Right lobe of liver (tissue), 6 donors: ENCODE measurements around the gene CER1. TPM values are rescaled to one million over a fixed set of nuclear protein-coding genes. Genes with fewer than 3 reads are reported as not detected.

Source experiments
- ATAC-seq, 4 donors: fragments of 200-7000 bp; cut with Tn5 transposase; one replicate each; pipeline ENCODE4 v1.9.1; 2020; ENCODE audit warnings: mild to moderate bottlenecking in 4 of 4, moderate library complexity in 4 of 4
- DNase-seq, 3 donors: peaks; one replicate each; pipeline ENCODE4 v3.0.0-alpha.2; 2020
- H3K27ac ChIP-seq, 3 donors: fragments of 200-600 bp; one replicate each; pipeline ENCODE4 v1.8.0; 2022
- H3K27me3 ChIP-seq, 2 donors: fragments of 200-600 bp; one replicate each; pipeline ENCODE4 v1.8.0; 2022
- H3K36me3 ChIP-seq, 4 donors: fragments of 200-600 bp; sonication (generic) in 1 of 4; one replicate each; pipeline versions ENCODE4 v1.5.1 to v1.8.0; 2017 to 2022; ENCODE audit warnings: control low read depth in 1 of 4
- H3K4me1 ChIP-seq, 4 donors: fragments of 200-600 bp; sonication (generic) in 1 of 4; one replicate each; pipeline versions ENCODE4 v1.5.1 to v1.8.0; 2017 to 2022; ENCODE audit warnings: control low read depth in 1 of 4
- H3K4me3 ChIP-seq, 3 donors: fragments of 200-600 bp; one replicate each; pipeline ENCODE4 v1.8.0; 2022
- H3K9me3 ChIP-seq, 4 donors: fragments of 200-600 bp; sonication (generic) in 1 of 4; one replicate each; pipeline versions ENCODE4 v1.5.1 to v1.8.0; 2017 to 2022; ENCODE audit warnings: control low read depth in 1 of 4
- POLR2A ChIP-seq: fragments of 450-650 bp; IDR thresholded peaks from one replicate; pipeline ENCODE4 v1.6.1; 2017; ENCODE audit warnings: antibody characterized with exemption, mild to moderate bottlenecking
- WGBS: methylation state at CpG from one replicate; pipeline ENCODE4 v1.1.6; 2018; ENCODE audit warnings: low coverage, low lambda C conversion rate; ENCODE audit not compliant: insufficient coverage; ENCODE audit errors: missing lambda C conversion rate; 5-methylcytosine and 5-hydroxymethylcytosine counted together
- intact Hi-C, 2 donors: fragments of 100-400 bp; cut with DNase I; formaldehyde crosslinking; loops; one replicate each; pipeline versions ENCODE4 v1.11.2 to v1.14.1; 2022
- total RNA-seq, 6 experiments: library from RNA; depleted of rRNA in 2 of 6; stranded (reverse); fragments of >200 nt in 2 of 6; fragmentation: NEBNext Ultra II Directional in 3 of 6; extraction: Animal tissue kit (Norgen Biotek cat#: 25700) in 3 of 6; gene quantifications; one replicate each; pipeline versions ENCODE4 v1.1.0 to v1.2.4, GENCODE V29; 2016 to 2023
- TF ChIP-seq, protein P1 (sequence below), 4 donors: fragments of 200-600 bp in 3 of 4; fragments of 450-650 bp in 1 of 4; IDR thresholded peaks; one replicate each; pipeline versions ENCODE4 v1.5.1 to v1.8.0; 2016 to 2022; ENCODE audit warnings: antibody characterized with exemption in 4 of 4, mild to moderate bottlenecking in 2 of 4
- donor health status: DM: no; HTN: yes; CAD: no.
- donor health status: DM: no; HTN: no; CAD: no.
- donor health status: DM: no; HTN: no; CAD: no.
- donor health status: DM: no; HTN: yes; CAD: no.
- donor health status: DM: no; HTN: yes; CAD: no.

Gene CER1
- total RNA-seq, 6 experiments from 2014 or later: not detected

DNA sequence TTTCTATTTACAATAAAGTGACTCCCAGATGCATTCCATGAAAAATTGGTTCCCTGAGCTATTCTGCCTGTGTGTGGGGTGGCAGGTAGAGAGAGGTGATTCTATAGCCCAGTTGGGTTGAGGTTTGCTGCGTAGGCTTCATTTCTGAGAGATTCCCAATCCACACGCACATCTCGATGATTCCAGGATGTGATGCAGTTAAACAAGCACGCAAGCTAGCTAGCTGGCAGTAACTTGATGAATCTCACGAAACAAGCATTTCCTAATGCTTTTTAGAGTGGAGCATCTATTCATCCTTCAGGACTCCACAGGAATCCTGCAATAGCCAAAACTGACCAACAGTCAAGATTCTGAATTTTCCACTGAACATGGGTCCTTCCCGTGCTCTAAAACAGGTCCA is 43.8 kb upstream of the CER1 start:
- TF ChIP-seq, protein P1, sequence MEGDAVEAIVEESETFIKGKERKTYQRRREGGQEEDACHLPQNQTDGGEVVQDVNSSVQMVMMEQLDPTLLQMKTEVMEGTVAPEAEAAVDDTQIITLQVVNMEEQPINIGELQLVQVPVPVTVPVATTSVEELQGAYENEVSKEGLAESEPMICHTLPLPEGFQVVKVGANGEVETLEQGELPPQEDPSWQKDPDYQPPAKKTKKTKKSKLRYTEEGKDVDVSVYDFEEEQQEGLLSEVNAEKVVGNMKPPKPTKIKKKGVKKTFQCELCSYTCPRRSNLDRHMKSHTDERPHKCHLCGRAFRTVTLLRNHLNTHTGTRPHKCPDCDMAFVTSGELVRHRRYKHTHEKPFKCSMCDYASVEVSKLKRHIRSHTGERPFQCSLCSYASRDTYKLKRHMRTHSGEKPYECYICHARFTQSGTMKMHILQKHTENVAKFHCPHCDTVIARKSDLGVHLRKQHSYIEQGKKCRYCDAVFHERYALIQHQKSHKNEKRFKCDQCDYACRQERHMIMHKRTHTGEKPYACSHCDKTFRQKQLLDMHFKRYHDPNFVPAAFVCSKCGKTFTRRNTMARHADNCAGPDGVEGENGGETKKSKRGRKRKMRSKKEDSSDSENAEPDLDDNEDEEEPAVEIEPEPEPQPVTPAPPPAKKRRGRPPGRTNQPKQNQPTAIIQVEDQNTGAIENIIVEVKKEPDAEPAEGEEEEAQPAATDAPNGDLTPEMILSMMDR (IDR thresholded peaks at IDR 0.05): no peak
- no peak for TF ChIP-seq POLR2A
- ATAC-seq (no peak), DNase-seq (no peak)
- no peak overlapping the region for H3K4me3 ChIP-seq
- no peaks in the 10 kb centered on the region for H3K36me3 ChIP-seq
- intact Hi-C loops: loop anchor here (5.0 to 10.0 kb wide), 2 partner anchors 151 to 299 kb away; no protein-coding TSS in a partner anchor
- H3K4me1 ChIP-seq: no peaks in the 10 kb centered on the region
- H3K27me3 ChIP-seq: no peaks in the 10 kb centered on the region
- no peaks in the 10 kb centered on the region for H3K9me3 ChIP-seq
- no peak overlapping the region for H3K27ac ChIP-seq
- 53% methylated on average over 5 of the region's 6 CpGs for WGBS

GRCh38 chr9:14761584-14761983 is 39.1 kb upstream of the CER1 start:
- Histone ChIP-seq H3K4me3 (no peak overlapping the region), H3K27me3 (no peaks in the 10 kb centered on the region), H3K27ac (no peak overlapping the region), H3K9me3 (no peaks in the 10 kb centered on the region), H3K36me3 (no peaks in the 10 kb centered on the region), H3K4me1 (no peaks in the 10 kb centered on the region)
- TF ChIP-seq POLR2A: no peak
- TF ChIP-seq, protein P1 (IDR thresholded peaks at IDR 0.05): no peak
- intact Hi-C loops: loop anchor here in 1 of 2 donors (10.0 kb wide), 1 partner anchor 147 kb away; no protein-coding TSS in a partner anchor
- WGBS: 33% methylated on average over 2 of the region's 2 CpGs
- no peak for DNase-seq
- no peak for ATAC-seq

GRCh38 chr9:14760060-14760459 is 37.5 kb upstream of the CER1 start:
- Histone ChIP-seq H3K27me3 (no peaks in the 10 kb centered on the region), H3K27ac (no peak overlapping the region), H3K4me3 (no peak overlapping the region), H3K4me1 (no peaks in the 10 kb centered on the region), H3K36me3 (no peaks in the 10 kb centered on the region), H3K9me3 (no peaks in the 10 kb centered on the region)
- TF ChIP-seq, protein P1 (IDR thresholded peaks at IDR 0.05): no peak
- TF ChIP-seq POLR2A: no peak
- ATAC-seq: peak in 1 of 4 donors; percentile 65
- no peak for DNase-seq
- WGBS: 0% methylated on average over 1 of the region's 1 CpG
- intact Hi-C loops: loop anchor here in 1 of 2 donors (10.0 kb wide), 1 partner anchor 145 kb away; no protein-coding TSS in a partner anchor

DNA sequence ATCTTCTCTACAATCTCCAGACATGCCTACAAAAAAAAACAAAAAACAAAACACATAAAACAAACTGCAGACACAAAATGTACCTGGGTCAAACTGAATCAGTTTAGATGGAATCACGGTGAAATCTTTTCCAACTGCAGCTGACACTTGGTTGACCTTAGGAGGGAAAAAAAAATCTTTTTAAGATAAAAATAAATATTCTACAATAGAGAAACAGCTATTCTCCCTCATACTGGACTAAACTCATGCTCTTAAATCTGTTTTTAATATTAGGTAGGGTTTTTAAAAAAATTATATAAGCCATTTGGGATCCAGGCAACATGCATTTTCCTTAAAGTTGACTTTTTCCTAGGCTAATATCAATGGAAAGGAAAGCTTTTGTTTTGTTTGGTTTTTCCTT is 33.8 kb upstream of the CER1 start:
- no peak overlapping the region for H3K27ac ChIP-seq
- no peak overlapping the region for H3K4me3 ChIP-seq
- H3K4me1 ChIP-seq: no peaks in the 10 kb centered on the region
- no peaks in the 10 kb centered on the region for H3K9me3 ChIP-seq
- WGBS: 53% methylated on average over 1 of the region's 1 CpG
- H3K36me3 ChIP-seq: no peaks in the 10 kb centered on the region
- DNase-seq: no peak
- H3K27me3 ChIP-seq: no peaks in the 10 kb centered on the region
- no peak for ATAC-seq
- intact Hi-C loops: no loop called here
- TF ChIP-seq, protein P1 (IDR thresholded peaks at IDR 0.05): no peak

DNA sequence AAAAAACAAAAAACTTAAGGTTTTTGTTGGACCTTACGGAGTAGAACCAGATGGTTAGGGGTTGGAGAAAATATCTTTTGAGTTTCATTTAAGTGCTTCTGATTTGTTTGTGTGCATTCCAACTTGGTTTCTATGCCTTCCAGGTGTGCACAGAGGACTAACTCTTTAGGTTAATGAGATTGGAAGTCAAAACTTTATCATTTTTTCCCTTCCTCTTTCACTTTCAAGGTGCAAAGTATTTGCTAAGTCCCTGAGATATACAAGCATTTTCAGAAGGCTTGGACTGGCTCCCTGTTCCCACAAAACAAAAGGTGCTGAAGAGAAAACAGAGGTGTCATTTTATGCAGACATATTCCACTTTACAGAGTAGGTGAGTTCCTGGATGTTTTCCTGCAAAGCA is 30.3 kb upstream of the CER1 start:
- 25% methylated on average over 1 of the region's 1 CpG for WGBS
- Histone ChIP-seq H3K9me3 (no peaks in the 10 kb centered on the region), H3K4me1 (no peaks in the 10 kb centered on the region), H3K36me3 (no peaks in the 10 kb centered on the region), H3K4me3 (no peak overlapping the region), H3K27me3 (no peaks in the 10 kb centered on the region), H3K27ac (no peak overlapping the region)
- no peak for ATAC-seq
- DNase-seq: no peak
- intact Hi-C loops: no loop called here
- TF ChIP-seq, protein P1 (IDR thresholded peaks at IDR 0.05): no peak
- TF ChIP-seq POLR2A: no peak
